Erythroblast (primary cell): ENCODE data around the gene ANXA4.

Experiments used
- GATA1 ChIP-seq: IDR thresholded peaks from 2 replicates; pipeline ENCODE4 v1.6.1; 2011; ENCODE audit warnings: low read depth, mild to moderate bottlenecking, control low read depth, low read length, moderate library complexity
- POLR2A ChIP-seq: IDR thresholded peaks from 2 replicates; pipeline ENCODE4 v1.6.1; 2011; ENCODE audit warnings: mild to moderate bottlenecking, low read length

DNA sequence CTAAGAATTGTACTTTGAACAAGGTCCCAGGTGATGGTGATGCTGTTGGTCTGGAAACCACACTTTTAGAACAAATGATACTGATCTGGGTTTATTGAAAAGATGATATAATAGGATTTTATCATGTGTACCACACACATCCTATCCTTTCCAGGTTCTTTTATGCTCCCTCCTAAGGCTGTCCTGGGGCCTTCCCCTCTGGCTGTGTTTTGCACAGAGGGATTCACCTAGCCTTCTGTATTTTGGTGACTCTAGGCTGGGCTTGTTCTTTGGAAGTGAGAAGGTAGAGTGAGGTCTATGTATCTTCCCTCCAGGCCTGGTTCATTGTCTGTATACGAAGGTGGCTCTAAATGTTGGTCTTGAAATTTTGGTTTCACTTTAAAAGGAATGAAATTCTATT, 12.7 kb downstream of the ANXA4 start:
- TF ChIP-seq POLR2A (no peak), GATA1 (no peak)
